Thoracic aorta (tissue), 2 donors: ENCODE results near the gene LRRC32. TPM values are rescaled to one million over a fixed set of nuclear protein-coding genes. Genes with fewer than 3 reads are reported as not detected.

Experiments
- ATAC-seq: fragments of 150-250 bp; one replicate; pipeline ENCODE4 v1.8.0; 2017; ENCODE audit warnings: low read depth; ENCODE audit not compliant: insufficient number of reproducible peaks, low FRiP score
- DNase-seq: peaks from one replicate; pipeline ENCODE4 v3.0.0-alpha.2; 2020; ENCODE audit warnings: low spot score
- H3K27ac ChIP-seq, 2 donors: fragments of 200-600 bp; sonication (generic); 1 replicate in 1 of 2; 2 replicates in 1 of 2; pipeline ENCODE4 v1.5.1; 2016; ENCODE audit warnings: mild to moderate bottlenecking in 2 of 2, moderate library complexity in 2 of 2
- H3K27me3 ChIP-seq: fragments of 200-600 bp; sonication (generic); replicated peaks from 2 replicates; pipeline ENCODE4 v1.6.0; 2016; ENCODE audit warnings: mild to moderate bottlenecking; ENCODE audit not compliant: insufficient read depth
- H3K36me3 ChIP-seq: fragments of 200-600 bp; sonication (generic); one replicate; pipeline ENCODE4 v1.5.1; 2016
- H3K4me1 ChIP-seq, 2 donors: fragments of 200-600 bp; sonication (generic); 1 replicate in 1 of 2; 2 replicates in 1 of 2; pipeline versions ENCODE4 v1.5.1 to v1.6.0; 2016; ENCODE audit warnings: low read depth in 2 of 2, mild to moderate bottlenecking in 1 of 2; ENCODE audit not compliant: control insufficient read depth in 1 of 2
- H3K4me3 ChIP-seq: fragments of 200-600 bp; sonication (generic); 2 replicates; pipeline ENCODE4 v1.5.1; 2016; ENCODE audit warnings: mild to moderate bottlenecking
- H3K9me3 ChIP-seq: fragments of 200-600 bp; sonication (generic); 2 replicates; pipeline ENCODE4 v1.5.1; 2016
- CTCF ChIP-seq: fragments of 200-600 bp; sonication (generic); IDR thresholded peaks from one replicate; pipeline ENCODE4 v1.5.1; 2019; ENCODE audit warnings: antibody characterized with exemption
- total RNA-seq, 2 donors: library from RNA; depleted of rRNA; stranded (reverse); fragments of >200 nt; gene quantifications; one replicate each; pipeline versions ENCODE4 v1.1.0 to v1.2.3, GENCODE V29; 2016

The LRRC32 gene
- total RNA-seq, 2 donors from 2014 or later: 133 to 214 TPM

GRCh38 chr11:76694664-76695063 lies 24.1 kb upstream of the LRRC32 start:
- no peaks in the 10 kb centered on the region for H3K4me1 ChIP-seq
- H3K27ac ChIP-seq: no peak overlapping the region
- H3K9me3 ChIP-seq: no peaks in the 10 kb centered on the region
- H3K27me3 ChIP-seq: no peaks in the 10 kb centered on the region
- no peak overlapping the region for H3K4me3 ChIP-seq
- no peak for ATAC-seq
- H3K36me3 ChIP-seq: no peaks in the 10 kb centered on the region
- TF ChIP-seq CTCF: no peak
- DNase-seq: no peak

GRCh38 chr11:76693806-76694205 lies 23.3 kb upstream of the LRRC32 start:
- no peak overlapping the region for H3K4me3 ChIP-seq
- H3K36me3 ChIP-seq: no peaks in the 10 kb centered on the region
- H3K27ac ChIP-seq: no peak overlapping the region
- H3K27me3 ChIP-seq: no peaks in the 10 kb centered on the region
- ATAC-seq: no peak
- no peaks in the 10 kb centered on the region for H3K4me1 ChIP-seq
- DNase-seq: no peak
- H3K9me3 ChIP-seq: no peaks in the 10 kb centered on the region
- no peak for TF ChIP-seq CTCF

GRCh38 chr11:76692956-76693355 lies 22.4 kb upstream of the LRRC32 start:
- Histone ChIP-seq H3K27ac (no peak overlapping the region), H3K4me1 (no peaks in the 10 kb centered on the region), H3K9me3 (no peaks in the 10 kb centered on the region), H3K4me3 (no peak overlapping the region), H3K36me3 (no peaks in the 10 kb centered on the region), H3K27me3 (no peaks in the 10 kb centered on the region)
- ATAC-seq (no peak), DNase-seq (no peak)
- no peak for TF ChIP-seq CTCF

GRCh38 chr11:76691655-76692054 lies 21.1 kb upstream of the LRRC32 start:
- H3K27me3 ChIP-seq: no peaks in the 10 kb centered on the region
- no peaks in the 10 kb centered on the region for H3K4me1 ChIP-seq
- no peaks in the 10 kb centered on the region for H3K36me3 ChIP-seq
- H3K4me3 ChIP-seq: no peak overlapping the region
- DNase-seq: no peak
- no peaks in the 10 kb centered on the region for H3K9me3 ChIP-seq
- no peak overlapping the region for H3K27ac ChIP-seq
- ATAC-seq: no peak
- no peak for TF ChIP-seq CTCF

GRCh38 chr11:76690736-76691135 lies 20.2 kb upstream of the LRRC32 start:
- ATAC-seq: no peak
- H3K4me3 ChIP-seq: no peak overlapping the region
- no peaks in the 10 kb centered on the region for H3K9me3 ChIP-seq
- no peaks in the 10 kb centered on the region for H3K36me3 ChIP-seq
- no peaks in the 10 kb centered on the region for H3K4me1 ChIP-seq
- no peak for TF ChIP-seq CTCF
- DNase-seq: no peak
- H3K27ac ChIP-seq: no peak overlapping the region
- H3K27me3 ChIP-seq: no peaks in the 10 kb centered on the region
